Activated naive CD4-positive, alpha-beta T cell treated with anti-CD3 and anti-CD28 coated beads, Interleukin-2, amount 10 ng/mL, durations not matched to agents 7 days and 5 days (primary cell): ENCODE data around the gene JAG2.

Experiments
- CTCF ChIA-PET: fragments of 350-600 bp; sonication (Branson Sonifier 250); formaldehyde crosslinking; loops from one replicate; lab custom pipeline; 2021; ENCODE audit warnings: antibody characterized with exemption; lab: Charles Lee
- DNase-seq: peaks from one replicate; pipeline ENCODE4 v3.0.0-alpha.2; 2020
- H3K27ac Mint-ChIP-seq: one replicate; pipeline ENCODE4 v1.8.0; 2021; ENCODE audit warnings: mild to moderate bottlenecking, moderate library complexity, mixed read lengths
- H3K27me3 Mint-ChIP-seq: one replicate; pipeline ENCODE4 v1.8.0; 2021; ENCODE audit warnings: mild to moderate bottlenecking, mixed read lengths
- H3K36me3 Mint-ChIP-seq: one replicate; pipeline ENCODE4 v1.8.0; 2021; ENCODE audit warnings: mixed read lengths
- H3K4me1 Mint-ChIP-seq: one replicate; pipeline ENCODE4 v1.8.0; 2021; ENCODE audit warnings: mixed read lengths
- H3K4me3 Mint-ChIP-seq: one replicate; pipeline ENCODE4 v1.8.0; 2021; ENCODE audit warnings: mild to moderate bottlenecking, moderate library complexity, mixed read lengths
- H3K9me3 Mint-ChIP-seq: one replicate; pipeline ENCODE4 v1.8.0; 2021; ENCODE audit warnings: mixed read lengths

The JAG2 gene

DNA sequence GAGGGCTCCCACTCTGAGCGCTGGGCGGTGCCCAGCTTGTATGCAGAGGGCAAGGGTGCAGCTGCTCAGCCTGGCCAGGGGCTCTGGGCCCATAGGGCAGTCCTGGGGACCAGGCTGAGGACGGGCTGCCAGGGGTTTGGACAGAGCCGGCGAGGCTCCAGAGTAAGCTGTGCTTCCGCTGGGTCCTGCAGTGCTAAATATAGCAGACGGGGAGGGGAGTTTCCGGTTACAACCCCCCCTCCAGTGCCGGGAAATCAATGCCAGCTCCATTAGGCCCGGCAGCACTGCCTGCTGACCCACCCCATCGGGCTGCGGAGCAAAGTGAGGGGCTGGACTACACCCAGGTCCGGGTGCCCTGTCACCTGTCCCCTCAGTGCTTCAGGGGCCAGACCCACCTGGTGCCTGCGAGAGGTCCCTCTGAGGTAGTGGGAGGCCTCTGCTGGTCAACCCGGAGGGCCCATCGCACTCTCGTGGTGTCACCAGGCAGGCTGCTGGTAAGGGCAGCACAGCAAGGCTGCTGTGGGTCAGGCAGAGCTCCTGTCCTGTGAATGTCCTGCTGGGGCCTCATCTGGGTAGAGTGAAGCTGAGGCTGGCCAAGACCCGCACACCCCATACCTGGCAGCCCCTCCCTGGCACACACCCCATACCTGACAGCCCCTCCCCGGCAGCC is 2.6 kb upstream of the JAG2 start:
- Mint-ChIP-seq H3K4me3 (no peak overlapping the region), H3K9me3 (no peaks in the 10 kb centered on the region), H3K27ac (no peak overlapping the region), H3K4me1 (peaks cover 34% of the 10 kb centered on the region), H3K36me3 (no peaks in the 10 kb centered on the region), H3K27me3 (peaks cover 64% of the 10 kb centered on the region)
- CTCF ChIA-PET = interaction anchor here (1.4 kb wide), 1 partner anchor 8 kb away, joined by 4 read pairs; no protein-coding TSS in a partner anchor
- no peak for DNase-seq

DNA sequence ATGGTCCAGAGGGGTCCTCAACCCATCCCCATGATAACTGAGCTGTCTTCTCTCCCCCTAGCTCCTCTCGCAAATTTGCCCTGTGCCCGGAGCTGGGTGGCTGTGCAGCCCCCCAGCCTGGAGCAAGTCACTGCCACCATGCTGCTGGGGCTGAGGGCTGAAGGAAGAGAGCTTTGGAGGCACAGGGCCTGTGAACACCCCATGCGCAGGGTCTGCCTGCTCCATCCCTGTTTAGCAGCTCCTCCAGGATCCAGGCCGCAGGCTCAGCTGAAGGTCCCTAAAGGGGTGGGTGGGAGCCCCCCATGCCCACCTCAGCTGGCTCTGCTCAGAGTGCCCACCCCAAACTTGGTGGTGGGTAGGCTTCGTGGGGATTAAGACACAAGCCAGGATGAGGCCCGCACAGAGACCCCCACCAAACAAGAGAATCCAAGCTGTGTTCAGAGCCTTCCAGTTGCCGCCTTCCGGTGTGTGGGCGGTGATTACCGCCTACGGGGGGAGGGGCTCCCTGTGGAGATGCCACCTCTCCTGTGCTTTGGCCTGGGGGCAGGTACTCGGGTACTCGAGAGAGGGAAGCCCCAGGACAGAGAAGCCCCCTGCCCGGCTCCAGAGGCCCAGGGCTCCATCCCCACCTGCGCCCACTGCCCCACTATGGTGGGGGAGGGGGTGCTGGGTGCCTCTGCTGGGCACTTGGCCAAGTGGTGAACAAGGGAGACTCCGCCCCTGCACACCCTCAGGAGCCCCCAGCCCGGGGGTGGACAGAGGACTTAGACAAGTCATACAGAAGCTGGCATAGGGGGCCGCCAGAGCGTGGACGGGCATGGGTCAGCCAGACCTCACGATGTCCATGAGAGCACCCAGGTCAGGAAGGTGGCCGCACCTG is 1.4 kb upstream of the JAG2 start:
- Mint-ChIP-seq H3K27me3 (peaks cover 76% of the 10 kb centered on the region), H3K9me3 (no peaks in the 10 kb centered on the region), H3K4me1 (peaks cover 29% of the 10 kb centered on the region), H3K4me3 (peak overlapping the region; percentile 72), H3K36me3 (no peaks in the 10 kb centered on the region), H3K27ac (no peak overlapping the region)
- CTCF ChIA-PET = interaction anchor here (0.8 to 1.5 kb wide), 10 partner anchors 9 to 320 kb away, joined by 3 to 6 read pairs (median 4); no protein-coding TSS in a partner anchor
- DNase-seq = peak; percentile 50

DNA sequence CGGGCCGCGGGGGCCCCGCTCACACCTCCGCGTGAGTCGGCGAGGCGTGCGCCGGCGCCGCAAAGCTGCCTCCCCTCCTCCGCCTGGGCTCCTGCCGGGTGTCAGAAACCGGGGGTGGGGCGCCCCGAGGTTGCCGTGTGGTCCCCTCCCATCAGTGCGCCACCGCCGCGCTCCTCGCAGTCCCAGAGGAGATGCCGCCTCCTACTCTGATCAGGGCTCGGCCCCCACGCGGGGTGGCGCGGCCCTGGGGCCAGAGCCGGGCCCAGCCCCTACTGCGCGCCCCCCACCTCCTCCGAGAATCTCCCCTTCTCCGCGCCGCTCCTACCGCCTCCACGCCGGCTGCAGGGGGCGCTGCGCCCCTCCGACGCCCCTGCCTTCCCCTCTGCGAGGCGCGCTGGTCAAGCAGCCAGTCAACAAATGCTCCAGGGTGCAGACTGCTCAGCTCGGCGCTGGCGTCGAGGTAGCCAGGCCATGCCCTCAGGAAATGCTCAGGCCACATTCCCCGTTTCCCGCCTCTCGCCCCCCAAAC is 467 bp upstream of the JAG2 start:
- H3K27me3 Mint-ChIP-seq = peaks cover 84% of the 10 kb centered on the region

DNA sequence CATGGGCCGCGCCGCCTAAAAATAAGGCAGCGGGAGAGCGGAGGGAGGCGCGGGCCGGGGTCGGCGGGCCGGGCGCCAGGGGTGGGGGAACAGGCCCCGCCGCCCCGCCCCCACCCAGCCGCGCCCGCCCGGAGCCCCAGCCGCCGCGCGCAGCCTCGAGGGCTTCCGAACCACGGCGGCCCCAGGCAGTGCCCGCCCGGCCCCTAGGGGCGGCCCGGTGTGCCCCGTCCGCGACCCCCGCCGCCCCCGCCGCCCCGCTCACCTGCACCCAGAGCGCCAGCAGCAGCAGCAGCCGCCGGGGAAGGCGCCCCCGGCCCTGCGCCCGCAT is 519 bp downstream of the JAG2 start:
- CTCF ChIA-PET = interaction anchor here (0.8 to 0.9 kb wide), 2 partner anchors 20 to 78 kb away, joined by 3 read pairs; no protein-coding TSS in a partner anchor

More for the DNA sequence above, 467 bp upstream of the JAG2 start:
- H3K36me3 Mint-ChIP-seq = no peaks in the 10 kb centered on the region
- CTCF ChIA-PET = interaction anchor here (0.8 to 1.5 kb wide), 7 partner anchors 30 to 321 kb away, joined by 3 to 6 read pairs (median 4); no protein-coding TSS in a partner anchor
- peak; percentile 68 for DNase-seq
- H3K4me3 Mint-ChIP-seq = peak overlapping the region; percentile 72
- no peak overlapping the region for H3K27ac Mint-ChIP-seq
- H3K9me3 Mint-ChIP-seq = no peaks in the 10 kb centered on the region
- H3K4me1 Mint-ChIP-seq = peaks cover 19% of the 10 kb centered on the region

DNA sequence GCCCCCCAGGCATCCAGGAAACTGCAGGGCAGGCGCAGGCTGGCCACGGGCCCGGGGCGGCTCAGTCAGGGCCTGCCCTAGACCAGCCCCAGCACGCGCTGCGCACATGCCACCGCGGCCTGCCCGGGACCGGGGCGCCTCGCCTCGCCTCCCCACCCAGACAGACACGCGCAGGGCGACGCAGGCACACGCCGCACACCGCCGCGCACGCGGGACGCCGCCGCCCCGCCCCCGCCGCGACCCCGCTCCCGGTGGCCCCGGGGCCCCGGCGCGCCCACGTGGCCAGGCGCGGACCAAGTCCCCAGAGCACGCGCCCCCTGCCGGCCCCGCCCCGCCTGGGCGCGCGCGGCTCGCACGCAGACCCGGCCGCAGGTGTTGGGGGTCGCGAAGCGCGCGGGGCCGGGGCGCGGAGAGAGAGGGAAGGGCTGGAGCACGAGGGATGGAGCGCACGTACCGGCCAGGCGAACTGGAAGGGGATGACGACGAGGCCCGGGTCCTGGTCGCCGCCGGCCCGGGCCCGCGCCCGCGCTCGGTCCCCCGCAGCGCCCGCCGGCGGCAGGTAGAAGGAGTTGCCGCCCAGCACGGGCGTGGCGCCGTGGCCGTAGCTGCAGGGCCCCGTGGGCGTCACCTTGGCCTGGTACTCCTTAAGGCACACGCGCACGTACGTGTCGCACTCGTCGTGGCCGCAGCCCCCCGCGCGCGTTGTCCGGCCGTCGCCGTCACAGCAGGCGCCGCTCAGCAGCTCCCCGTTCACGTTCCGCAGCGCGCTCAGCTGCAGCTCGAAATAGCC is 1.1 kb downstream of the JAG2 start:
- Mint-ChIP-seq H3K4me1 (peaks cover 16% of the 10 kb centered on the region), H3K4me3 (peak overlapping the region; percentile 61), H3K36me3 (no peaks in the 10 kb centered on the region), H3K27me3 (peaks cover 76% of the 10 kb centered on the region), H3K27ac (no peak overlapping the region), H3K9me3 (no peaks in the 10 kb centered on the region)
- CTCF ChIA-PET = interaction anchor here (0.8 to 0.9 kb wide), 2 partner anchors 20 to 77 kb away, joined by 3 read pairs; no protein-coding TSS in a partner anchor
- DNase-seq = peak; percentile 43

More for the DNA sequence above, 519 bp downstream of the JAG2 start:
- no peaks in the 10 kb centered on the region for H3K9me3 Mint-ChIP-seq
- DNase-seq = no peak
- peaks cover 80% of the 10 kb centered on the region for H3K27me3 Mint-ChIP-seq
- peaks cover 16% of the 10 kb centered on the region for H3K4me1 Mint-ChIP-seq
- H3K4me3 Mint-ChIP-seq = peak overlapping the region; percentile 61
- H3K36me3 Mint-ChIP-seq = no peaks in the 10 kb centered on the region
- no peak overlapping the region for H3K27ac Mint-ChIP-seq

DNA sequence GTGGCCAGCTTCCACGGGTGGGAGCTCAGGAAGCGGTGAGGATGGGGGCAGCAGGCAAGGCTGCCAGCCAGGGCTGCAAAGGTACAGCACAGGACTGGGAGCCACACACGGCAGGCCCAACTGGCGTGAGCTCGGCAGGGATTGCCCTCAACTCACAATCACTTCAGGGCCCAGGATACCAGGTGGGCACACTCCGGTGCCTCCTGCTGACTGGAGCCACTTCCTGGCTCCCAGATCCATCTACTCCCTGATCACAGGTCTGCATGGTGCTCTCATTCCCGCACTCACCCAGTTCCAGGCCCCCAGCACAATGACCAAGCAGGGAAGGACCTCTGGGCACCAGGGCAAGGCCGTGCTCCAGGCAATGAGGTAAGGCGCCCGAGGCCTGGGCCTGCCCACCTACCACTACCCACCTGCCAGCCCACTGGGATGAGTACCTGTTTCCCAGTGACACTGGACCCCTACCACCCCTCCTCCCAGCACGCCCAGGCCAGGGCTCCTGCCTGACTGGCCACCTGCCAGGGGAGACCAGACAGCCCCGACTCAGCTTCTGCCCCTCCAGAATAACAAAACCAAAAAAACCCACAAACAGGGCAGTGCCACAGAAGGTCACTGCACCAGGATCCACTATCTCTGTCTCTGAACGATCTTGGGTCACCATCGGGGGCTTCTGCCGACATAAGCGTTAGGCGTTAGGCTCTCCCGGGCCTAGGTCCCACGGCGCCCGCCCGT is 1.8 kb downstream of the JAG2 start:
- H3K27me3 Mint-ChIP-seq = peaks cover 70% of the 10 kb centered on the region
- CTCF ChIA-PET = no interaction called here
- no peaks in the 10 kb centered on the region for H3K36me3 Mint-ChIP-seq
- H3K4me3 Mint-ChIP-seq = peak overlapping the region; percentile 52
- no peak overlapping the region for H3K27ac Mint-ChIP-seq
- H3K9me3 Mint-ChIP-seq = no peaks in the 10 kb centered on the region
- peaks cover 14% of the 10 kb centered on the region for H3K4me1 Mint-ChIP-seq
- no peak for DNase-seq

DNA sequence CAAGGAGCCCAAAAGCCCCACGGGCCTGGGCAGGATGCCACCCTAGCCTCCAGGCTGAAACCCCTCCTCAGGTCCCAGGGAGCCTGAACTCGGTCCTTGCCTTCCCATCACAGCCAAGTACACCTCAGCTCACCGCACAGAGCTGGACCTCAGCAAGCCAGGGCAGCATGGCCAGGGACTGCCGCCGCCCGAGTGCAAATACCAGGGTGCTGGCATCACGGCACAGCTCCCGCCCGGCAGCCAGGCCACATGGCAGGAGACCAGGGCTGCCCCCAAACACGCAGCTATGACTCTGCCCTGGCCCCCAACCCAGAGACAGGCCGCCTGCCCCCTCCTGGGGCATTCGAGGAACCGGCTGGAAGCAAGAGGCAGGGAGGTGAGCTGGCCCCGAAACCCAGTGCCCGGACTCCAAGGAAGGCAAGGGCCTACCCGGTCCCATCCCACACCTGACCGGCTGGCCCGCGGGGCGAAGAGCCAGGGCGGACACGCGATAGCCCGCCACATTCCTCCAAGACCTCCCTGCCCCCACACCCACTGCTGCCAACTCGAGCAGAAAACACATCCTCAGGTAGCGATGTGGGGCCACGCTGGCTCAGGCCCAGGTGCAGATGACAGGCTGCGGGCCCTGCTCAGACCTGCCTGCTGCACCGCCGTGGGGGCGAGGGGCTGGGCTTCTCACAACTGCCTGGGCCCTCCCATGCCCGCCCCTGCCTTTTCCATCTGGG is 2.7 kb downstream of the JAG2 start:
- Mint-ChIP-seq H3K9me3 (no peaks in the 10 kb centered on the region), H3K27me3 (peaks cover 67% of the 10 kb centered on the region), H3K4me1 (peaks cover 14% of the 10 kb centered on the region), H3K36me3 (no peaks in the 10 kb centered on the region), H3K4me3 (no peak overlapping the region), H3K27ac (no peak overlapping the region)
- CTCF ChIA-PET = interaction anchor here (1.5 kb wide), 1 partner anchor 10 kb away, joined by 3 read pairs; no protein-coding TSS in a partner anchor
- no peak for DNase-seq

DNA sequence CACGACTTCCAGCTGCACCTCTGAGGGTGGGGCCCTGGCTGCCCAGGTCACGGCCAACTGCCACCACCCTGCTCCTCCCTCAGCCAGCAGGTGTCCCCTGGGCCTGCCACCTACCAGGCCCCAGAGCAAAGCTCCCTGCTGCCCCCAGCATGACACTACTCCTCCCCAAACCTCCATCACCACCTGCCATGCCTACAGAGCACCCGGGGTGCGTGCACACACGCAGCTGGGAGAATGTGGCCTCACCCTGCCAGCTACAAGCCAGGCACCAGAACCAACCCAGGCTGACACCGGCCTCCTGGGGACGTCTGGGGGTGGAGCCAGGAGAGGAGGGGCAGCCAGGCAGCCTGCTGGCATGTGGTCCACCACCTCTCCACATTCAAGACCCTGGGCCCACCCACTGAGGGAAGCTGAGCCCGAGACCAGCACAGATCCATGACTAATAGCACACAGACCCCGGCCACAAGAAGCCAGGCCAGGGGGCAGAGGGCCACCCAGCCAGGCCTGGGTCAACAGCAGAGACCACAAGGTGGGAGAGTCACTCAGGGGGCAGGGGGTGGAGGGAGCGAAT is 3.4 kb downstream of the JAG2 start:
- peaks cover 11% of the 10 kb centered on the region for H3K4me1 Mint-ChIP-seq
- DNase-seq = no peak
- CTCF ChIA-PET = interaction anchor here (1.4 to 1.5 kb wide), 2 partner anchors 11 to 186 kb away, joined by 3 to 4 read pairs; no protein-coding TSS in a partner anchor
- H3K27me3 Mint-ChIP-seq = peaks cover 60% of the 10 kb centered on the region
- H3K9me3 Mint-ChIP-seq = no peaks in the 10 kb centered on the region
- no peaks in the 10 kb centered on the region for H3K36me3 Mint-ChIP-seq
- no peak overlapping the region for H3K27ac Mint-ChIP-seq
- no peak overlapping the region for H3K4me3 Mint-ChIP-seq

DNA sequence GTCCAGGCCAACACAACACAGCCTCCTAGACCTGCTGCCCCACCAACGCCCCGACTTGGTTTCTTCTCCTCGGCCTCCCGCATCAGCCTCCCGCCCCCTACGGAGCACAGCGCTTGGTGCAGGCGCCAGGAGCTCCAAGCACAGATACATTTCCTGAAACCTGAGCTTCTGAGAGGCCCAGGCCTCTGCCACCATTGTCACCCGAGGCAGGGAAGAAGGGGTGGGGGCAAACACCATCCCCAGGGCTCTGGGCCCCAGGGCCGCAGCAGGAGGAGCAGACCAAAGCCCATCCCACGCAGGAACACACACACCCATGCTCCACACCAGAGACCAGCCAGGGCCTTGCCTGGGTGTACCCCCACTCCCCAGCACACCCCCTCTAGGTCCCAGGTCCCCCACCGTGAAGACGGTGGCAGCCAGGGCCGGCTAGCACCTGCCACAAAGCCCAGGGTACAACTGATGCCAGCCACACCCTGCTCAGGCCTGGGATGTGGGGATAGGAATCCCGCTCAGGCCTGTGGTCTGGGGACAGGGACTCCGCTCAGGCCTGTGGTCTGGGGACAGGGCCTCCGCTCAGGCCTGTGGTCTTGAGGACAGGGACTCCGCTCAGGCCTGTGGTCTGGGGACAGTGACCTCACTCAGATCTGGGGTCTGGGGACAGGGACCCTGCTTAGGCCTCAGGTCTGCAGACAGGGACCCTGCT is 5.4 kb downstream of the JAG2 start:
- CTCF ChIA-PET = no interaction called here
- Mint-ChIP-seq H3K4me3 (no peak overlapping the region), H3K9me3 (no peaks in the 10 kb centered on the region), H3K4me1 (no peaks in the 10 kb centered on the region), H3K27ac (no peak overlapping the region), H3K27me3 (peaks cover 42% of the 10 kb centered on the region), H3K36me3 (no peaks in the 10 kb centered on the region)
- no peak for DNase-seq

DNA sequence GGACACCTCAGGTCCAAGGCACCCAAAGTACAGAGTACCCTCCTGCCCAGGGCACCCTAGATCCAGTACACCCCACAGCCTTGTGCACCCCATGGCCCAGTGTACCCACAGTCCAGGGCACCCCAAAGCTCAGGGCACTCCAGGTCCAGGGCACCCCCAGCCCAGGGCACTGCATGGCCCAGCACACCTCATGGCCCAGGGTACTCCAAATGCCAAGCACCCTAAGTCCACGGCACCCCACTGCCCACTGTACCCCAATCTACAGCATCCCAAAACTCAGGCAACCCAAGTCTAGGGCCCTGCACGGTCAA is 6.0 kb downstream of the JAG2 start:
- peaks cover 38% of the 10 kb centered on the region for H3K27me3 Mint-ChIP-seq
- CTCF ChIA-PET = no interaction called here
- no peak overlapping the region for H3K27ac Mint-ChIP-seq
- H3K4me1 Mint-ChIP-seq = no peaks in the 10 kb centered on the region
- H3K9me3 Mint-ChIP-seq = no peaks in the 10 kb centered on the region
- no peak overlapping the region for H3K4me3 Mint-ChIP-seq
- no peaks in the 10 kb centered on the region for H3K36me3 Mint-ChIP-seq
- no peak for DNase-seq

DNA sequence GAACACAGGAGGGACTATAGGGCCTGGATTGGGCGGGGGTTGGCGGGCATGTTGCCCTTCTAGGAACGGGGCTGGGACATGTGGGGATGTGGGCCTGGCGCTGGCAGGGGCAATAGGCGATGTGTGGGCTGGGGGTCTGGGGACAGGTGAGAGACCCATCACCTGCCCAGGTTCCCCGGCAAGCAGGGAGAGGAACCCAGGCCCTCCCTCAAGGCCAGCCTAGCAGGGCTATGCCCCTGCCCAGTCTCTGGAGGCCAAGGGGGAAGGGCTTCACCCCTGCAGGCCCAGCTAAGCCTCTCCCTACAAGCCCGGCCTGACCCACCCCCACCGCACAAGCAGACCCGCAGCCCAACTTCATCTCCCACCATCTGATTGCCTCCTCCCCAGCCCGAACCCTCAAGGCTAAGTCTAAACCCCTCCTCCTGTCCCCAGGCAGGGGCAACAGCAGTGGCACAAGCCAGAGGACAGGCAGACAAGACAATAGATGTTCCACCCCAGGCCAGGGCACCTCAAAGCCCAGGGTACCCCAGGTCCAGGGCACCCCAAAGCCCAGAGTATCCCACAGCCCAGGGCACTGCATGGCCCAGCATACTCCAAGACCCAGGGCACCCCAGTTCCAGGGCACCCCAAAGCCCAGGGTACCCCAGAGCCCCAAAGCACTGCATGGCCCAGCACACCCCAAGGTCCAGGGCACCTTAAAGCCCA is 6.5 kb downstream of the JAG2 start:
- CTCF ChIA-PET = no interaction called here
- Mint-ChIP-seq H3K4me1 (no peaks in the 10 kb centered on the region), H3K9me3 (no peaks in the 10 kb centered on the region), H3K4me3 (no peak overlapping the region), H3K27ac (no peak overlapping the region), H3K27me3 (peaks cover 35% of the 10 kb centered on the region), H3K36me3 (no peaks in the 10 kb centered on the region)
- peak; percentile 41 for DNase-seq

DNA sequence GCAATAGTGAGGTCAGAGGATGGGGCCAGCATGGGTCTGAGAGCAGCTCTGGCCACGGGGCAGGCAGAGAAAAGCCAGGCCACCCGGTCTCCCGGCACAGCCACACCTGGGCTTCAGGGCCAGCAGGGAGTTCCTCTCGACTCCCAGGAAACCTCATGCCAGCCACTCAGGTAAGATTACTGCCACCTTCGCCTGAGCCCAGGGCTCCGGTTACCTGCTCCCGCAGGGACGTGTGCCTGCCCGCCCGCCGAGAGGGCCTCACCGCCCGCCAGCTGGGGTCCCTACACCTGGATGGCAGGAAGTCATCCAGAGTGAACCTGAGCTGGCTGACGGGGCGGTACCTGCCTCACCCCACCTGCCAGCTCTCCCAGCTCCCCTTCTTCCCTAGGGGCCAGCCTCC is 7.3 kb downstream of the JAG2 start:
- Mint-ChIP-seq H3K27ac (no peak overlapping the region), H3K27me3 (peaks cover 29% of the 10 kb centered on the region), H3K4me3 (no peak overlapping the region), H3K4me1 (no peaks in the 10 kb centered on the region), H3K9me3 (no peaks in the 10 kb centered on the region), H3K36me3 (no peaks in the 10 kb centered on the region)
- CTCF ChIA-PET = no interaction called here
- no peak for DNase-seq
